GM12865 (cell line): ENCODE measurements around the gene HERC3.

ENCODE experiments used
- DNase-seq: peaks from one replicate; pipeline ENCODE4 v3.0.0; 2010; ENCODE audit warnings: low read depth
- H3K4me3 ChIP-seq: 2 replicates; pipeline ENCODE4 v1.5.1; 2011; ENCODE audit warnings: mild to moderate bottlenecking, low read depth, low read length, control low read depth
- CTCF ChIP-seq: IDR thresholded peaks from 2 replicates; pipeline ENCODE4 v1.5.1; 2011; ENCODE audit warnings: low read length, control low read depth, low read depth, inconsistent platforms; ENCODE audit not compliant: insufficient read depth; ENCODE audit errors: missing control alignments

HERC3 gene

GRCh38 chr4:88629826-88630225, 37.5 kb downstream of the HERC3 start:
- H3K4me3 ChIP-seq = no peak overlapping the region
- no peak for TF ChIP-seq CTCF
- DNase-seq = no peak

GRCh38 chr4:88630756-88631155, 38.5 kb downstream of the HERC3 start:
- TF ChIP-seq CTCF = no peak
- H3K4me3 ChIP-seq = no peak overlapping the region
- DNase-seq = no peak

GRCh38 chr4:88643932-88644331, 51.7 kb downstream of the HERC3 start:
- no peak for DNase-seq
- no peak for TF ChIP-seq CTCF
- H3K4me3 ChIP-seq = no peak overlapping the region

GRCh38 chr4:88645994-88646393, 53.7 kb downstream of the HERC3 start:
- DNase-seq = no peak
- no peak overlapping the region for H3K4me3 ChIP-seq
- no peak for TF ChIP-seq CTCF

- DNase-seq = no peak
- no peak overlapping the region for H3K4me3 ChIP-seq
- TF ChIP-seq CTCF = no peak
Measured at GRCh38 chr4:88646528-88647280, 54.4 kb downstream of the HERC3 start.

GRCh38 chr4:88649716-88650115, 57.4 kb downstream of the HERC3 start:
- TF ChIP-seq CTCF = no peak
- DNase-seq = no peak
- no peak overlapping the region for H3K4me3 ChIP-seq
